GM19324 (cell line): ENCODE measurements around the gene MAGOH.
"Not testable (repeated sequence)": the region's sequence is repeated elsewhere in the genome, so short reads cannot be mapped to it uniquely, and the experiment has no call there.

ENCODE experiments used
- ATAC-seq: cut with Tn5 transposase; IDR thresholded peaks from one replicate; pipeline ENCODE4 v1.9.1; 2021; ENCODE audit warnings: mild to moderate bottlenecking, moderate library complexity; ENCODE audit not compliant: unreplicated experiment, low FRiP score

MAGOH gene

DNA sequence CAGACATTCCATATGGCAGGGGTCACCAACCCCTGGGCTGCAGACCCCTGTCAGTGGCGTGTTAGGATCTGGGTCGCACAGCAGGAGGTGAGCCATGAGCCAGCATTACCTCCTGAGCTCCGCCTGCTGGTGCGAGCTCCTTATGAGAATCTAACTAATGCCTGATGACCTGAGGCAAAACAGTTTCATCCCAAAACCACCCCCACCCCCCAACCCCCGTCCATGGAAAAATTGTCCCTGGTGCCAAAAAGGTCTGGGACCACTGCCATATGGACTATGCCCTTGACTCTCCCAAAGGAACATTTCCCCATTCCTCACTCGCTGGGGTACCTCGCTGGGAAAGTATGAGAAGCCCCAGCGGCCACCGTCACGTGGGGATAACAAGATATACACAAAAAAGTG lies 48.1 kb downstream of the MAGOH start:
- no peak for ATAC-seq

DNA sequence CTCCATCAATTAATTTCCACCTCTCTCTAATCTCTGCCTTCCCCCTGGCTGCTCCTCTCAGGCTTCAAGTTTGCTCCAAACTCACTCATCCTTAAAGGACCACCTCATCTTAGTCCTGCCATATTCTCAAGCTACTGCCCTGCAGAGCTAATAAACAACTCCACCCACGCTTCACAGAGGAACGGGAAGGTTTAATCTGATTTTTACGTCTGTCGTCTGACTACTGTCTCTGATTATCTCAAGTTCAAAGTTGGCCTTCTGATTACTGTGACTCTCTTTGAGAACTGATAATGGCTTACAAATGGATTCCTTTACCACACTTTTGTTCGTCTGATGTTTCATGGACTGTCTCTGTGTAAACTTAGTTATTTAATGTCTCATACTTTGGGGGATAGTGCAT lies 49.3 kb downstream of the MAGOH start:
- ATAC-seq: no peak

DNA sequence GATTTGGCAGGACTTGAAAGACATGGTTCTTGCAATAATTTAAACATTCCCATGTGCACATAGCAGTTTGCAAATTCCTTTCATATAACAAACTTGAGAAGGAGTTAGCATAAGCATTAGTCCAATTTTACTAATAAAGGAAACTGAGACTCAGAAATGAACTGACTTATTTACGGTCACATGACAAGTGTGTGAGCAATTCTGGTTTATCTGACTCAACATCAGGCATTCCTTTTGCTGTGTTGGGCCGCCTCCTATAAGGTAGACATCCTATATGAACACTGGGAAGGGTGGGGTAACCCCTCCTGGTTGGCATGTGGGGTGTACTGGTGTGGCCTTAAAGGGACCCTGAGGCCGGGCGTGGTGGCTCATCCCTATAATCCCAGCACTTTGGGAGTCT lies 50.2 kb downstream of the MAGOH start:
- ATAC-seq: no peak

DNA sequence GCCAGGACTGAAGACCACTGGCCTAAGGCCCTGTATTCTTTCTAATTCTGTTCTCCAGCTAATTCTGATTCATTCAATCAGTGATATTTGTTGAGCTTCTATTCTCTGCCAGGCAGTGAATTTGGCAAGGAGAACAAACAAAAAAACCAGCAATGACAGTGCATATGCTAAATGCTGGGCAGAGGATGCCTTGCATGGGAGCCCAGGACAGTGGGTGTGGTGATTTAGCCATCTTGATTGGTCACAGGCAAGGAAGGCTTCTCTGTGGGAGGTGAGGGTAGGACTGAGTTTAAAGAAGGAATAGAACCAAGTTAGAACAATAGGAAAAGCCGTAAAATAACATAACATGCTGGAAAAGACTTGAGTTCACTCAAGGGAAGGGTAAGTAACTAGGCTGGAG lies 50.9 kb downstream of the MAGOH start:
- no peak for ATAC-seq

DNA sequence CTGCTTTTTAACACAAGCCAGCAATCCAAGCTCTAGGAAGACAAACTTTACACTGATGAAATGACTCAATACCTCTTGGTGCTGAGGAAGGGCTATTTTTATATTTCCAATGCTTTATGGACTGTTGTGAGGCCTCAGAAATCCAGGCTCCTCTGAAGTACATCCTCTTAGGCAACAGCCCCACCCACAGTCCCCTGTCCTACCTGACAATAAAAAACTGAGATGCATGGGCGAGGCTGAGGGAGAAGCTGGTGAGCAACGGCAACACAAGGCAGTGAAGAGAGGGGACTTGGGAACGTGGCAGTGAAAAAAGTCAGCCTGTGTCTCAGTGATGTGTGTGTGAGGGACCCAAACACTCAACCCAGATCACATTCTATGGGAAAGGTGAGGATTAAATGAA lies 51.8 kb downstream of the MAGOH start:
- ATAC-seq: no peak

DNA sequence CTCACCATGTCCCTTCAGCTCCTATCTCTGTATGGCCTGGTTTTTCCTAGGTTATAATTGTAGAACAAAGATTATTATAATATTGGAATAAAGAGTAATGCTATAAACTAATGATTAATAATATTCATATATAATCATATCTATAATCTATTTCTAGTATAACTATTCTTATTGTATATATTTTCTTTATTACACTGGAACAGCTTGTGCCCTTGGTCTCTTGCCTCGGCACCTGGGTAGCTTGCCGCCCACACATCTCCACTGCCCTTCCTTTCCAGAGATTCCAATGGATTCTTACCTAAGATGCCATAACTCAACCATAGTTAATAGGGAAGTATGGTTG lies 52.4 kb downstream of the MAGOH start:
- not testable (repeated sequence) for ATAC-seq

DNA sequence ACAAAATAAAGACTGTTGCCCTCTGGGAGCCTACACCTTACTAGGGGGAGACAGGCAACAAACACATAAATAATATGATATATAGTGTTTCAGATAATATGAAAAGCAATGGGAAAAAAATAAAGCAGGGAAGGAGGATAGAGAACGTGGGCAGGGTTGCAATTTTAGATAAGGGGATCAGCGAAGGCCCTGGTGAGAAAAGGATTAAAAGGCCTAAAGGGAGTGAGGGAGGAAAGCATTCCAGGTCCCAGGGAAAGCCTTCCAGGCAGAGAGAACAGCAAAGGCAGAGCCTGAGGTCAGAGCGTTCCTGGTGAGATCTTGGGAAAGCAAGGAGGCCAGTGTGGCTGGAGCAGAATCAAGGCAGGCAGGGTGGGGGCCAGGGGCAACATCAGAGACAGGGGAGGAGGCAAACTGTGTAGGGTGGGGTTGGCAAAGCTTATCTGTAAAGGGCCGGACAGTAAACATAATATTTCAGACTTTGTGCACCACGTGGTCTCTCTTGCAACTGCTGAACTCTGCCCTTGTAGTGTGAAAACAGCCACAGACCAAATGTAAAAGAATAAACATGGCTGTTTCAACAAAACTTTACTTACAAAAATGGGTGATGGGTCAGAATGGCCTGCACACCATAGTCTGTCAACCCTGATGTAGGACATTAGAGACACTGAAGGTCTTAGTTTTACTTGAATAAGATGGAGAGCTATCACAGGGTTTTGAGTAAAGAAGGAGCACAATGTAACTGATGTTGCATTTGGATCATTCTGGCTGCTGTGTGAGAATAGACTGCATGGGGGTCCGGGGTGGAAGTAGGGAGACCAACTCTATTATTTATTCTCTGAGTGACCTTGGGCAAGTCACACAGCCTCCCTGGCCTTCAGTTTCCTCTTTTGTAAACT lies 55.0 kb downstream of the MAGOH start:
- no peak for ATAC-seq

DNA sequence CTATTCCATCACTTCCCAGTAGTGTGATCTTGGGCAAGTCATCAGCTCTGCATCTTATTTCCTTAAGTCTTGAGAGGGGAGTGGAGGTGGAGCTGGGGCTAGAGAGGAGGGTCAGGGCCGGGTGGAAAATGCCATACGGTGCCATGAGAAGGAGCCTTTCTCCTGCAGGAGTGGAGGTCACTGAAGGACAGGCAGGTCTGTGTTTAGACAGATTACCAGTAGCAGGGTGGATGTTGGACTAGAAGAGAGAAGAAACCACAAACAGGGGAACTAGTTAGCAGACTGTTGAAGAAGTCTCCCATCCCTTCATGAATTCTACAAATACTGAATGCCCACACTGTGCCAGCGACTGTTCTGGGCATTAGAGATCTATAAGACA lies 55.6 kb downstream of the MAGOH start:
- ATAC-seq: no peak

DNA sequence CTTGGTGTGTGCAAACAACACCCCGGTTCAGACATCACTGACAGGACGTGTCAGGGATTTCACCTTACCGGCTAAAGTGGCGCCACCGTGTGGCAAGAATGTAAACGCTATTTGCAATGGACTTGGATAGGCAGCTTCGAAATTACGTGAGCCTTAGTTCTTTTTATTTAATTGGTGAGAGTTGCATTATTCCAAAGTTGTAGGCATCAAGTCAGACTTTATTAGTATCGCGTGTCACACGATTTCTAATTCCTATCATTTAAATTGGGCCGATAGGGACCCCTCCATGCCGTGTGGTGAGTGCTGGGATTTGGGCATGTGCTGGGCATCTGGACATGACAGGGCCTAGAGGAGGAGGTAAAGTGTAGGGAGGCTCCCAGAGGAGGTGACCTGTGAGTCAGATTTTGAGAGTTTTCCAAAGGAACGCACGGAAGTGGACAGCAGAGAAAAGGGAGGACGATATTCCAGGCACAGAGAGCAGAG lies 56.2 kb downstream of the MAGOH start:
- no peak for ATAC-seq

DNA sequence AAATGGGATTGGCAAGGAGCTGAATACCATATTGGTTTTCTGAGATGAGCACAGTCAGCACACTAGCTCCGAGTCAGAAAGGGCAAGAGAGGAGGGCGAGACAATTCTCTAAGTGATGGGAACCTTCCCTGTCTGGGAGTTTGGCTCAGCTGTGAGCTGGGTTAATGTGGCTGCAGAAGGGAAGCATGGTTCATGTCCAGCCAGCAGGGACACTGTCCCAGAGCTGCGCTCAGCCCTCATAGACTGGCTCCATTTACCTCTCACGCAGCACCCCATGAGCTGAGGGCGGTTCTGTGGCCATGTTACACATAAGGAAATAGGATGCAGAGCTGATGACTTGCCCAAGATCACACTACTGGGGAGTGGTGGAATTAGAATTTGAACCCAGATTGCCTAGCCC lies 57.4 kb downstream of the MAGOH start:
- ATAC-seq: no peak

DNA sequence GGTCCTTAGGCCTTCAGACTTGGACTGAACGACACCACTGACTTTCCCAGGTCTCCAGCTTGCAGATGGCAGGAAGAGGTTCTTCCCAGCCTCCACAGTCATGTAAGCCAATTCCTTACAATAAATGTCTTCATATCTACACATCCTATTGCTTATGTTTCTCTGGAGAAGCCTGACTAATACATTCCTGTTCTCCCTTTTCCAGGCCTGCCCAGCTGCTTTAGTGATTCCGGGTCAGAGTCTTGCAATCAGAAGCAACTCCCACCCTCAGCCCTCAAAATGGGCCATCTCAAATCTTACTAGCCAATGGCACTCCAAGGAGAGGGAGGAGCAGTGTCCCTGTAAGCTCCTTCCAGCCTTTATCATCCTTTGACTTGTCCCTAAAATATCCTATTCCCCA lies 58.1 kb downstream of the MAGOH start:
- no peak for ATAC-seq
